OCI-LY7 (cell line): ENCODE results near the gene CALHM5. TPM values are rescaled to one million over a fixed set of nuclear protein-coding genes. Genes with fewer than 3 reads are reported as not detected.

ENCODE experiments used
- BruUV-seq: library from RNA; stranded (reverse); fragments of 400-500 nt; replicated peaks from 2 replicates; lab custom pipeline; 2021; lab: Mats Ljungman, UMichigan
- CTCF ChIA-PET: fragments of 300-600 bp; sonication (Branson Sonifier 250); formaldehyde crosslinking; loops from one replicate; lab custom pipeline; 2022; ENCODE audit warnings: antibody characterized with exemption; ENCODE audit not compliant: unreplicated experiment; lab: Charles Lee
- POLR2A ChIA-PET: fragments of 300-600 bp; sonication (Branson Sonifier 250); formaldehyde crosslinking; loops from one replicate; lab custom pipeline; 2022; ENCODE audit warnings: antibody characterized with exemption; lab: Charles Lee
- DNase-seq: peaks from one replicate; pipeline ENCODE4 v3.0.0-alpha.2; 2015; ENCODE audit warnings: low spot score
- H2AFZ ChIP-seq: fragments of 200-600 bp; sonication (generic), shearing (Covaris generic); 2 replicates; pipeline ENCODE4 v1.6.1; 2014; ENCODE audit warnings: mild to moderate bottlenecking, antibody characterized with exemption, low read length, moderate library complexity
- H3K27ac ChIP-seq: fragments of 200-600 bp; sonication (generic); 2 replicates; pipeline ENCODE4 v1.5.1; 2014; ENCODE audit warnings: mixed run types, low read depth, mild to moderate bottlenecking, moderate library complexity, low read length, inconsistent platforms; ENCODE audit not compliant: poor library complexity, severe bottlenecking
- H3K36me3 ChIP-seq: fragments of 200-600 bp; sonication (generic); 2 replicates; pipeline ENCODE4 v1.6.1; 2014; ENCODE audit warnings: mild to moderate bottlenecking, antibody characterized with exemption, low read length, moderate library complexity, mixed read lengths; ENCODE audit not compliant: insufficient read depth
- H3K4me1 ChIP-seq: fragments of 200-600 bp; sonication (generic); 2 replicates; pipeline ENCODE4 v1.5.1; 2014; ENCODE audit warnings: mild to moderate bottlenecking, low read length; ENCODE audit not compliant: insufficient read depth, poor library complexity, severe bottlenecking
- H3K4me2 ChIP-seq: fragments of 200-600 bp; sonication (generic); 2 replicates; pipeline ENCODE4 v1.6.1; 2014; ENCODE audit warnings: mild to moderate bottlenecking, low read length
- H3K4me3 ChIP-seq: fragments of 200-600 bp; sonication (generic); 2 replicates; pipeline ENCODE4 v1.5.1; 2014; ENCODE audit warnings: mild to moderate bottlenecking, low read depth, low read length; ENCODE audit not compliant: poor library complexity, severe bottlenecking
- H3K79me2 ChIP-seq: fragments of 200-600 bp; sonication (generic); 2 replicates; pipeline ENCODE4 v1.6.1; 2016; ENCODE audit warnings: low read depth, mild to moderate bottlenecking, low read length, moderate library complexity, mixed read lengths; ENCODE audit not compliant: insufficient read depth
- H3K9me2 ChIP-seq: fragments of 200-600 bp; sonication (generic); 2 replicates; pipeline ENCODE4 v1.6.1; 2016; ENCODE audit warnings: mild to moderate bottlenecking, low read length, mixed read lengths; ENCODE audit not compliant: insufficient read depth
- H3K9me3 ChIP-seq: fragments of 200-600 bp; sonication (generic); 2 replicates; pipeline ENCODE4 v1.6.1; 2014; ENCODE audit warnings: mild to moderate bottlenecking, mixed run types, low read length, mixed read lengths
- H4K20me1 ChIP-seq: fragments of 200-600 bp; sonication (generic); 2 replicates; pipeline ENCODE4 v1.6.1; 2014; ENCODE audit warnings: mild to moderate bottlenecking, antibody characterized with exemption, low read length, moderate library complexity, mixed read lengths; ENCODE audit not compliant: insufficient read depth
- CTCF ChIP-seq: fragments of 200-600 bp; sonication (generic); conservative IDR thresholded peaks from 2 replicates; pipeline ENCODE4 v1.5.1; 2014; ENCODE audit warnings: mild to moderate bottlenecking, antibody characterized with exemption, low read length, moderate library complexity, mixed read lengths
- EZH2phosphoT487 ChIP-seq: fragments of 200-600 bp; sonication (generic); IDR thresholded peaks from 2 replicates; pipeline ENCODE4 v1.6.1; 2018; ENCODE audit warnings: low read depth, borderline replicate concordance, mild to moderate bottlenecking, mixed run types, antibody characterized with exemption, low read length, moderate library complexity, mixed read lengths
- intact Hi-C: fragments of 100-400 bp; cut with micrococcal nuclease; formaldehyde crosslinking; loops from one replicate; pipeline ENCODE4 v1.10.0; 2022; ENCODE audit not compliant: unreplicated experiment
- total RNA-seq, 2 experiments: library from RNA; depleted of rRNA in 1 of 2; stranded (reverse); fragments of >200 nt in 1 of 2; shearing (Covaris generic) in 1 of 2; gene quantifications; 2 replicates each; pipeline ENCODE4 v1.2.3, GENCODE V29; 2014 to 2022

The CALHM5 gene
- total RNA-seq, 2 experiments from 2014 or later: not detected

- intact Hi-C loops: loop anchor here (1.0 to 10.0 kb wide), 8 partner anchors 76 to 1106 kb away; partner anchors contain the start of genes KPNA5, NT5DC1, NUS1 and ZUP1
- Histone ChIP-seq H4K20me1 (peaks cover 16% of the 10 kb centered on the region; the same call in 1 of the 2 replicates), H3K36me3 (peaks cover 31% of the 10 kb centered on the region), H3K27ac (peak overlapping the region; percentile 72), H3K9me2 (no peaks in the 10 kb centered on the region), H3K79me2 (peaks cover 65% of the 10 kb centered on the region), H3K4me3 (peak overlapping the region; percentile 91), H3K4me1 (peaks cover 36% of the 10 kb centered on the region), H3K4me2 (peak overlapping the region; percentile 97), H3K9me3 (no peaks in the 10 kb centered on the region), H2AFZ (peak overlapping the region; percentile 60)
- ChIA-PET CTCF (interaction anchor here (0.6 to 2.0 kb wide), 6 partner anchors 11 to 354 kb away, joined by 3 to 8 read pairs (median 4); no protein-coding TSS in a partner anchor), POLR2A (interaction anchor here (0.6 to 2.2 kb wide), 16 partner anchors 9 to 484 kb away, joined by 3 to 16 read pairs (median 4); partner anchors contain the start of genes KPNA5, TSPYL1 and ZUP1)
- TSS peak; percentile 58 for BruUV-seq
- no peak for DNase-seq
- TF ChIP-seq CTCF: no peak
- TF ChIP-seq EZH2phosphoT487: no peak
These were observed 60.2 kb downstream of the CALHM5 start for GRCh38 chr6:116571683-116572000.

DNA sequence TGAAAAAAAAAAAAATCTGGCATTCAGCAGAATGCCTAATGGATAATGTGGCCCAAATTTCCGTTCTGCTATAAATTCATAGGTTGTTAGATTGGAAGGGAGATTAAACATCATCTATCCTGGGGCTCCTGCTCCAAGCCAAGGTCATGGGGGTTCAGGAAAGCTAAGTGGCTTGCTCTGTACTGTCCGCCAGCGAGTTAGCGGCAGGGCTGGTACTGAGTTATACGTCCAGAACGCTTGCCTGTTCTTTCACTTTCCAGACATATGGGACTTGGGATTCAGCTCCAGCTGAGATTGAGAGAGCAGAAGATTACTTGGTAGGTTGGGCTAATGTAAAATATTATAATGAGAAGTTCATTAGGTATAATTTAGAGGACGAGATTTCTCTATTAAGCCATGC is 60.7 kb downstream of the CALHM5 start:
- Histone ChIP-seq H2AFZ (peak overlapping the region; percentile 60; the same call in 1 of the 2 replicates), H3K4me1 (peaks cover 36% of the 10 kb centered on the region), H3K4me2 (peak overlapping the region; percentile 97), H3K4me3 (peak overlapping the region; percentile 91), H4K20me1 (peaks cover 16% of the 10 kb centered on the region; the same call in 1 of the 2 replicates), H3K36me3 (peaks cover 36% of the 10 kb centered on the region), H3K9me3 (no peaks in the 10 kb centered on the region), H3K79me2 (peaks cover 65% of the 10 kb centered on the region), H3K27ac (peak overlapping the region; percentile 72), H3K9me2 (no peaks in the 10 kb centered on the region)
- ChIA-PET POLR2A (interaction anchor here (0.7 to 2.0 kb wide), 12 partner anchors 10 to 316 kb away, joined by 3 to 12 read pairs (median 4); partner anchors contain the start of genes TSPYL1 and ZUP1), CTCF (interaction anchor here (1.1 to 2.0 kb wide), 3 partner anchors 293 to 355 kb away, joined by 3 to 4 read pairs (median 3); no protein-coding TSS in a partner anchor)
- DNase-seq: peak; percentile 37
- intact Hi-C loops: loop anchor here (5.0 to 10.0 kb wide), 4 partner anchors 75 to 1105 kb away; partner anchors contain the start of genes NUS1 and ZUP1
- BruUV-seq: no TSS peak
- no peak for TF ChIP-seq EZH2phosphoT487
- TF ChIP-seq CTCF: no peak

Other genes starting within 250 kb of the CALHM5 start
- 32.8 and 33.3 TPM in 2 replicates for gene TSPYL1, start 231.7 kb upstream of the CALHM5 start, total RNA-seq (2014; rRNA removed; shearing (Covaris generic))
- 50.3 and 55.3 TPM in 2 replicates for gene TSPYL1, start 231.7 kb upstream of the CALHM5 start, total RNA-seq (2022)
- 3.9 and 5.3 TPM in 2 replicates for gene DSE, start 140.7 kb upstream of the CALHM5 start, total RNA-seq (2014; rRNA removed; shearing (Covaris generic))
- 6.2 and 7.6 TPM in 2 replicates for gene DSE, start 140.7 kb upstream of the CALHM5 start, total RNA-seq (2022)
- not detected in 2 replicates for gene CALHM6, start 50.3 kb upstream of the CALHM5 start, total RNA-seq (2014; rRNA removed; shearing (Covaris generic))
- 0.79 and 1.8 TPM in 2 replicates for gene CALHM6, start 50.3 kb upstream of the CALHM5 start, total RNA-seq (2022)
- gene TRAPPC3L, start 34.0 kb downstream of the CALHM5 start, total RNA-seq (2014; rRNA removed; shearing (Covaris generic)): not detected in 2 replicates
- gene TRAPPC3L, start 34.0 kb downstream of the CALHM5 start, total RNA-seq (2022): not detected in 2 replicates
- not detected in 2 replicates for gene CALHM4, start 42.1 kb downstream of the CALHM5 start, total RNA-seq (2014; rRNA removed; shearing (Covaris generic))
- gene CALHM4, start 42.1 kb downstream of the CALHM5 start, total RNA-seq (2022): not detected in 2 replicates
- gene RWDD1, start 59.9 kb downstream of the CALHM5 start, total RNA-seq (2014; rRNA removed; shearing (Covaris generic)): 23.0 and 33.4 TPM in 2 replicates
- 36.5 and 38.2 TPM in 2 replicates for gene RWDD1, start 59.9 kb downstream of the CALHM5 start, total RNA-seq (2022)
- 0.15 and 0.16 TPM in 2 replicates for gene RSPH4A, start 104.8 kb downstream of the CALHM5 start, total RNA-seq (2014; rRNA removed; shearing (Covaris generic))
- not detected in 2 replicates for gene RSPH4A, start 104.8 kb downstream of the CALHM5 start, total RNA-seq (2022)
- 17.8 and 18.0 TPM in 2 replicates for gene ZUP1, start 157.1 kb downstream of the CALHM5 start, total RNA-seq (2014; rRNA removed; shearing (Covaris generic))
- 20.9 and 26.8 TPM in 2 replicates for gene ZUP1, start 157.1 kb downstream of the CALHM5 start, total RNA-seq (2022)
- gene KPNA5, start 169.6 kb downstream of the CALHM5 start, total RNA-seq (2014; rRNA removed; shearing (Covaris generic)): 10.3 and 12.4 TPM in 2 replicates
- 12.6 and 14.6 TPM in 2 replicates for gene KPNA5, start 169.6 kb downstream of the CALHM5 start, total RNA-seq (2022)